ENCODE results near the gene TAGLN2. TPM values are rescaled to one million over a fixed set of nuclear protein-coding genes. Genes with fewer than 3 reads are reported as not detected.

TAGLN2 gene
- total RNA-seq, 1 donor from 2014 or later, result 558 TPM

GRCh38 chr1:159873530-159874143 lies 51.7 kb downstream of the TAGLN2 start:
- intact Hi-C loops (cut with micrococcal nuclease), result no loop called here
- no peak overlapping the region for H3K27ac Mint-ChIP-seq
- H3K27me3 Mint-ChIP-seq (ENCODE audit: low read depth), result peaks cover 1% of the 10 kb centered on the region
- H3K36me3 Mint-ChIP-seq (ENCODE audit: low read depth), result no peaks in the 10 kb centered on the region
- no peak for DNase-seq (ENCODE audit: low spot score)
- H3K4me3 Mint-ChIP-seq (ENCODE audit: low read depth), result no peak overlapping the region
- peaks cover 5% of the 10 kb centered on the region for H3K4me1 Mint-ChIP-seq (ENCODE audit: low read depth)
- no peaks in the 10 kb centered on the region for H3K9me3 Mint-ChIP-seq

- Mint-ChIP-seq H3K36me3 (ENCODE audit: low read depth) (no peaks in the 10 kb centered on the region), H3K9me3 (no peaks in the 10 kb centered on the region), H3K27ac (no peak overlapping the region), H3K4me3 (ENCODE audit: low read depth) (no peak overlapping the region), H3K27me3 (ENCODE audit: low read depth) (peaks cover 1% of the 10 kb centered on the region), H3K4me1 (ENCODE audit: low read depth) (peaks cover 5% of the 10 kb centered on the region)
- DNase-seq (ENCODE audit: low spot score), result no peak
- intact Hi-C loops (cut with micrococcal nuclease), result no loop called here
Measured at GRCh38 chr1:159872891-159873290, 52.4 kb downstream of the TAGLN2 start.

- H3K4me1 Mint-ChIP-seq (ENCODE audit: low read depth), result peaks cover 10% of the 10 kb centered on the region
- no peaks in the 10 kb centered on the region for H3K36me3 Mint-ChIP-seq (ENCODE audit: low read depth)
- H3K9me3 Mint-ChIP-seq, result no peaks in the 10 kb centered on the region
- no peak overlapping the region for H3K27ac Mint-ChIP-seq
- DNase-seq (ENCODE audit: low spot score), result no peak
- H3K4me3 Mint-ChIP-seq (ENCODE audit: low read depth), result no peak overlapping the region
- intact Hi-C loops (cut with micrococcal nuclease), result no loop called here
- H3K27me3 Mint-ChIP-seq (ENCODE audit: low read depth), result no peaks in the 10 kb centered on the region
Measured at GRCh38 chr1:159870704-159871103, 54.6 kb downstream of the TAGLN2 start.

- DNase-seq (ENCODE audit: low spot score), result no peak
- Mint-ChIP-seq H3K9me3 (no peaks in the 10 kb centered on the region), H3K4me3 (ENCODE audit: low read depth) (no peak overlapping the region), H3K36me3 (ENCODE audit: low read depth) (no peaks in the 10 kb centered on the region), H3K4me1 (ENCODE audit: low read depth) (peaks cover 12% of the 10 kb centered on the region), H3K27me3 (ENCODE audit: low read depth) (no peaks in the 10 kb centered on the region), H3K27ac (no peak overlapping the region)
- intact Hi-C loops (cut with micrococcal nuclease), result no loop called here
Measured at GRCh38 chr1:159869607-159870006, 55.7 kb downstream of the TAGLN2 start.

GRCh38 chr1:159869173-159869572 lies 56.1 kb downstream of the TAGLN2 start:
- Mint-ChIP-seq H3K9me3 (no peaks in the 10 kb centered on the region), H3K4me3 (ENCODE audit: low read depth) (no peak overlapping the region), H3K36me3 (ENCODE audit: low read depth) (no peaks in the 10 kb centered on the region), H3K27ac (no peak overlapping the region), H3K4me1 (ENCODE audit: low read depth) (peaks cover 12% of the 10 kb centered on the region), H3K27me3 (ENCODE audit: low read depth) (peaks cover 1% of the 10 kb centered on the region)
- intact Hi-C loops (cut with micrococcal nuclease), result no loop called here
- DNase-seq (ENCODE audit: low spot score), result no peak

GRCh38 chr1:159868766-159869165 lies 56.5 kb downstream of the TAGLN2 start:
- no peaks in the 10 kb centered on the region for H3K36me3 Mint-ChIP-seq (ENCODE audit: low read depth)
- no peak for DNase-seq (ENCODE audit: low spot score)
- no peak overlapping the region for H3K27ac Mint-ChIP-seq
- peaks cover 1% of the 10 kb centered on the region for H3K27me3 Mint-ChIP-seq (ENCODE audit: low read depth)
- intact Hi-C loops (cut with micrococcal nuclease), result no loop called here
- no peaks in the 10 kb centered on the region for H3K9me3 Mint-ChIP-seq
- H3K4me3 Mint-ChIP-seq (ENCODE audit: low read depth), result no peak overlapping the region
- peaks cover 12% of the 10 kb centered on the region for H3K4me1 Mint-ChIP-seq (ENCODE audit: low read depth)

Other genes with a start within 250 kb of the TAGLN2 start
- gene CRP, start 210.9 kb downstream of the TAGLN2 start, total RNA-seq, result not detected in 2 replicates
- 26.2 and 32.6 TPM in 2 replicates for gene DUSP23, start 144.5 kb downstream of the TAGLN2 start, total RNA-seq
- not detected in 2 replicates for gene FCRL6, start 123.1 kb downstream of the TAGLN2 start, total RNA-seq
- gene SLAMF8, start 98.6 kb downstream of the TAGLN2 start, total RNA-seq, result 0.34 and 0.71 TPM in 2 replicates
- not detected in 2 replicates for gene VSIG8, start 62.9 kb downstream of the TAGLN2 start, total RNA-seq
- gene CFAP45, start 25.3 kb downstream of the TAGLN2 start, total RNA-seq, result 1.5 and 2.3 TPM in 2 replicates
- not detected in 2 replicates for gene IGSF9, start 20.1 kb upstream of the TAGLN2 start, total RNA-seq
- not detected in 2 replicates for gene SLAMF9, start 28.7 kb upstream of the TAGLN2 start, total RNA-seq
- gene PIGM, start 106.5 kb upstream of the TAGLN2 start, total RNA-seq, result 6.7 and 7.1 TPM in 2 replicates
- 0.11 TPM in 1 of 2 replicates, not detected in the other for gene KCNJ10, start 144.7 kb upstream of the TAGLN2 start, total RNA-seq
- gene KCNJ9, start 156.0 kb upstream of the TAGLN2 start, total RNA-seq, result not detected in 2 replicates
- 34.1 and 35.0 TPM in 2 replicates for gene IGSF8, start 173.1 kb upstream of the TAGLN2 start, total RNA-seq
- not detected in 2 replicates for gene ATP1A2, start 190.3 kb upstream of the TAGLN2 start, total RNA-seq
- gene ATP1A4, start 226.1 kb upstream of the TAGLN2 start, total RNA-seq, result 0.41 and 0.55 TPM in 2 replicates

All from activated T-helper 2 cell treated with anti-CD3 and anti-CD28 coated beads, Interferon-gamma antibody, Interleukin-2, Interleukin-4, amounts not matched to agents 10 μg/mL and 5 μg/mL and 100 μg/mL, durations not matched to agents 14 hours and 24 hours and 36 hours (primary cell).